Endometrium (tissue), 2 donors: ENCODE measurements around the gene ADARB1.

Experiments
- FAIRE-seq: peaks from 2 replicates; lab custom pipeline; 2012; peaks lifted over from hg19 to GRCh38; lab: Jason Lieb, UNC
- donor health status: control.
- donor health status: control.

Gene ADARB1

GRCh38 chr21:45267390-45267760, 193.0 kb downstream of the ADARB1 start:
- no peak for FAIRE-seq

- no peak for FAIRE-seq
These were observed 195.5 kb downstream of the ADARB1 start for GRCh38 chr21:45269861-45270260.

DNA sequence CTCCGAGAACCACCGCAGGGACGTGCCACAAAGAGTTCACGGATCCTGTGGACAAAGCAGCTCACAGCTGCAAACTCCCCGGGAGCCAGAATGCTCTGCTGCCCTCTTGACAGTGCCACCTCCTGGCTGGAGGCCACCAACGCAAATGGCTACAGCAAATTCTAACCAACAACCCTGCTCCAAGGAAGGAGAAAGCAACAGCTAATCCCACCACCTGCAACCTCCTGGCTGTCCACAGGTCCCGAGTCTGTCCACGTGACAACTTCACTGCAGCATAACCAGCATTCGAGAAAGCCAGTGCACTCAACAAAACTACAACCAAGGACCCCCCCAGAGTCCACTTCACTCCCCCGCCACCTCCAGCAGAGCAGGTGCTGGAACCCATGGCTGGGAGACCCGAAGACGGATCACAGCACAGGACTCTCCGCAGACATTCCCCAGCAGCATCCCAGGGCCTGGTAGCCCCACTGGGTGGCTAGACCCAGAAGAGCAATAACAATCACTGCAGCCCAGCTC, 196.0 kb downstream of the ADARB1 start:
- FAIRE-seq, result no peak
